ENCODE data around the gene RAB24.
"Not testable (repeated sequence)": the region's sequence is repeated elsewhere in the genome, so short reads cannot be mapped to it uniquely, and the experiment has no call there.

Gene RAB24

DNA sequence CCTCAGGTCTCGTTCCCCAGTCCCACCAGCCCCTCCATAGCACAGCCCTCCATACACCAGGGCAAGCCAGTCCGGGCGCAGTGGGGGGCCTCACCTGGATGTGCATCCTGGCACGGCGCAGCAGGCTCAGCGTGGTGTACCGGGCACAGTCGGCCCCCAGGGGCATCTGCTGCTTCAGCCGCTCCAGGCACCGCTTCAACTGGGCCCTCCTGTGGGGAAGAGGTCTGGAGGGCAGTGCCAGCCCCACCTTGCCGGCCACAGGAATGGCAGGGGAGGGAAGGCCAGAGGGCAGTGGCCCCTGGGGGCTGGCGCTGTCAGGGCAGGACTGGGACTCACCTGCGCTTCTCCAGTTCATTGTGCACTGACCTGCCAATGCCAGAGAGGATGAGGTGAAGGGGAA is 6.8 kb upstream of the RAB24 start:
- no peak for DNase-seq

DNA sequence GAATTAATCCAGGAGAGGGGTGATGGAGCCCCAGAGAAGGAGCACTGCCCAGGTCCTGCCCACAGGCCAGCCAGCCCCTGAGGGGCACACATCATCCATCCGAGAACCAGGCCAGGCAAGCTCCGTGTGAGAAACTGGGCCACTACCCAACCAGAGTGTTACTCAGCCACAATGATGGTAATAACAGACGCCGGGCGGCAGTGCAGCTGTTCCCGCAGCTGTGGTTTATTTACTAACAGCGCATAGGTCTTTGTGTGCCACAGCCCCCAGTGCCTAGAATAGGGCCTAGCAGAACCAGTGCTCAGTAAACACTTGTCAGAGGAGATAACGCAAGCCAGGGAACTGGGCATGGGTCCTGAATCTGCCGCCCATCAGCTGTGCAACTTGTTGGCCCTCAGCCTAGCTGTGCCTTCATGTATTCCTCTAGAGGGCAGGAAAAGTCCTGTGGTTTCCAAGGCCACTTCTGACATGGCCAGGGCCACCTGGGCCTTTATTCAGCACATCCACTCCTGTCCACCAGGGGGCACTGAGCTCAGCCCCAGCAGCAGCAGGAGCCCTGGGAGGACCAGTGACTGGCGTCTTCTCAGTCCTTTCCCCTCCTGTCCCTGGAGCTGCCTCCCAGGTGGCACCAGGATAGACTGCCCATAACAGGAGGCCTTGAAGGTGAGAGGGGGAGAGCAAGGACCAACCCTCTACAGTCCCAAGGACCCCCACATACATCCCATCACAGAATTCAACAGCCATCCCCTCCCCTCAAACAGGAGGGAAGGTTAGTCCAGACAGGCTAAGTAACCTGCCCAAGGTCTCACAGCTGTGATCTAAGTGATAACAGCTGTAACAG is 6.1 kb upstream of the RAB24 start:
- DNase-seq = peak; percentile 65

DNA sequence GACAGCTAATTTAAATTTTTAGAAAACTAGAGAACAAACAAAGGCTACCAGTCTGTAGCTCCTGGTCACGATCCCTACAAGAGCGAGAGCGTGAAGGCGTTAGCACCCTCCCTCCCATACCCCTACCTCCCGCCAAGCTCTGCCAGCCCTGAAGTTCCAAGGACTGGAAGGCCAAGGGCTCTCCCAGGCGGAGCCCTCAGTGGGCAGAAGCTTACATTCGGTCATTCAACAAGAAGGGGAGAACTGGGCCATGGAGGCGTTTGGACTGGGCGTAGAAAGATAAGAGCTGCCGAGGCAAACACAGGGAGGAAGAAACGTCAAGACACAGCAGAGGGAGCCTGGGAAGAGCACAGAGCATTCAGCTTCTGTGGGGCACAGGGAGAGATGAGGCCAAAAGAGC is 5.2 kb upstream of the RAB24 start:
- no peak for DNase-seq

DNA sequence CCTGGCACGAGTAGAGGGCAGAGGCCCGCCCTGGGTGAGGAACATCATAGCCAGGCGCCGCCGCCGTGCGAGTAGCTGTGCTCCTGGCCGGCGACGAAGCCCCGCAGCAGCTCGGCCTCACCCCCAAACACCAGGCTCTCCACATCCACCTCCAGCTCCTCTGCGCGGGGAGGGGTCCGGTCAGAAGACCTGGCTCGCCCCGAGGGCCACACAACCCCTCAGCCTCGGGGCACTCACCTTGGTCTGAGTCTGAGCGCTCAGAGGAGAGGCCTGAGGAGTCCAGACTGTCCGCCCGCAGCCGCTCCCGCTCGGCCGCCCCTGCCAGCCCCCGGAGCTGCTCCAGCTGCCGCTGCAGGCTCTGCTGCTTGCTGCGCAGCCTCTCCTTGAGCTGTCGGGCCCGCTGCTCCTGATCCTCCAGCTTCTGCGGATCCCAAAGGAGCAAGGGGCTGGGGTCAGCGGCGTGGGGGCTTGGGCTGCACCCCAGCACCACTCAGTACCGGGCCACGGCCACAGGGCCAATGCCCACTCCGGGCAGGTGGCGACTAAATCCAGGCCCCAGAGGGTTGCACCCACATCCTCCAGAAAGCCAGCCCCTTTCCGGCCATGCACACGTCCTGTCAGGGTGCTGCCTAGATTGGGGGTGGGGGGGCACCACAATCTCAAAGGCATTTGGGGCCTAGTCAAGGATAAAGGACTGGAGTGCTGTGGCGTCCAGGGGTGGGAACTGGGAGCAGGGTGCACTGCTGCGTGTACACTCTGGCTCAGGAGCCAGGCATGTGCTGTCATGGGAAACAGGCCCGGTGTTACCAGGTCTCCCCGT is 4.2 kb upstream of the RAB24 start:
- DNase-seq = no peak

DNA sequence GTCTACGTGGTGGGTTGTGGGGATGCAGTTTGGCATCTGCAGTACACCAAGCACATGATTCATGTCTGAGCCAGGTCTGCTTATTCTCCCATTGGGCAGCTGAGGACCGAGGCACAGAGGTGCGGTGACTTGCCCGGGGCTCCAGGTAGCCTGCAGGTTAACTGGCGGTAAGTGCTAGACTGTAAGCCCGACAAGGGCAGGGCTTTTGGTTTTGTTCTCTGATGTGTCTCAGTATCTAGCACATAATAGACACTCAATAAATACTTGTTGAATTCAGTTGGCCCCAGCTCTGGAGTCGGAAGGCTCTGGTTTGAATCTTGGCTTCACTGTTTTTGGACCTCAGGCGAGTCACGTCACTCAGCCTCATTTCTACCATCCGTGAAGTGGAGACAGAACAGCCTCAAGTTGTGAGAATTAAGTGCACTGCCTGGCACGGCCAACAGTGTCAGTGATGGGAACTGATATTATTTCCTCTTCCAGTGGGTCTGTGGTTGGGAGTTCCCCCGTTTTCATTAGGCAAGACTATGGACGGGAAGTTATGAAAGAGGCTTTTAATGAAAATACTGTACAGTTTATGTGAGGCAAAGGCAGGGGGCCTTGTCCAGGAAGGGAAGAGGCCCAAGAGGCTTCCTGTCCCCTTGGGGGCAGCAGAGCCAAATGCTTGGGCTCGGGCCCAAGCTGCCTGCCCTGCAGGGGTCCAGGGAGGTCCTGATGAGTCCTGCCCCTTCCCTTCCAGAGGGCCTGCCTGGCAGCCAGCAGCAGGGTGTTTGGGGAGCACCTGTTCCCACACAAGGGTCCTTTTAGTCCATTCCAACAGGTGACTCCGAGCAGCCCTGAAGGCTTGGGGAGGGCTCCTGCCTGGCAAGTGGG is 3.4 kb upstream of the RAB24 start:
- no peak for DNase-seq

DNA sequence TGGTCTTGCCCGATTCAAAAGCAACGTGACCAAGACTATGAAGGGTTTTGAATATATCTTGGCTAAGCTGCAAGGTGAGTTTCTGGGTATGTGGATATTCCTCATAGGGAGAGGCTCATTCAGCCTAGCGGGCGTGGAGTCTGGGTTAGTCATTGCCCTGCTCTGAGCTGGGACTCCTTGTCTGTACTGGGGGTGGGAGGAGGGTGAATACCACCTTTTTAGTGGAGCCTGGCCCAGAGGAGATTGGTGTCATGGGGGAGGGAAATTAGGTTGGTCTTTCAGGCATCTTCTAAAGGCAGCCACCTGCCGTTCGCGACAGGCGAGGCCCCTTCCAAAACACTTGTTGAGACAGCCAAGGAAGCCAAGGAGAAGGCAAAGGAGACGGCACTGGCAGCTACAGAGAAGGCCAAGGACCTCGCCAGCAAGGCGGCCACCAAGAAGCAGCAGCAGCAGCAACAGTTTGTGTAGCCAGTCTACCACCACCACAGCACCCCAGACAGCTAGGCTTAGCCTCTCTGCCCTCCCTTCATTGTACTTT is 2.7 kb upstream of the RAB24 start:
- not testable (repeated sequence) for DNase-seq

DNA sequence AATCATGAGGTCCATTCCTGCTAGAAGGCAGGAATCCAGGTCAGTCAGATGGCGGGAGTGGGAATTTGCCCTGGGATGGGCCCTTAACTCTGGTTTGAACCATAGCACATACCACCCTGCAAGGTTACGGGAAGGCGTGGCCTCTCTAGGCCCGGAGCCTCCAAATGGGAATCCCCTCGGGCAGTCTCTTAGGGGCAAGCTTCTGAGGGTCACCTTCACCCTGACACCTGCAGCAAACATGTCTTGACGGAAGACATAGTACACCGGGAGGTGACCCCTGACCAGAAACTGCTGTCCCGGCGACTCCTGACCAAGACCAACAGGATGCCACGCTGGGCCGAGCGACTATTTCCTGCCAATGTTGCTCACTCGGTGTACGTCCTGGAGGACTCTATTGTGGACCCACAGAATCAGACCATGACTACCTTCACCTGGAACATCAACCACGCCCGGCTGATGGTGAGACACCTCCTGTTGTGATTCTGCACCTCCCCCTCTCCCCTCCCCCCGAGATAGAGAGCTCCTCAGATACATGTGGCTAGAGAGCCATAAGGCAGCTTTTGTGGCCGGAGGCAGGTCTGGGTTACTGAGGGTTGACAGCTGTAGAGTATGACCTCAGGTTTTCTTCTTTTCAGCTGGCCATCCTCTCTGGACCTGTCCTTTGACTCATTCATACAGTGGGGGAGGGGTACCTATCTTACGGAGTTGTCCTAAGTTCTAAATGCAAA is 1.0 kb upstream of the RAB24 start:
- no peak for DNase-seq

DNA sequence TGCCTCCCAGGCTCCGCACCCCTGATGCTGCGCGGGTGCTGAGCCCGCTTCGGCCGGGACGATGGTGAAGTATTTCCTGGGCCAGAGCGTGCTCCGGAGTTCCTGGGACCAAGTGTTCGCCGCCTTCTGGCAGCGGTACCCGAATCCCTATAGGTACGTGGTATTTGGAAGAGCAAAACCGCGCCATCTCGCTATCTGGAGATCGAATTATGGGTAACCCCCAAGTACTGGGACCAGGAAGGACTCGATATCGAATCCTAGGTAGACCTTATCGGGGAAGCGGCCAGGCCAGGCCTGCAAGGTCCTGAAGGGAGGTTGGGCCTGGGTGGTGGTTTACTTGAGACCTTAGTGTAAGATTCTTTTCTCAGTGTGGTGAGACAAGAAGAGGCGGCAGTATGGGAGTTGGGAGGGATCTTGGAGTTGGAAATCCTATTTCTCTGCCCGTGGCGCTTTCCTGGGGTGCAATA is 439 bp upstream of the RAB24 start:
- DNase-seq = no peak

DNA sequence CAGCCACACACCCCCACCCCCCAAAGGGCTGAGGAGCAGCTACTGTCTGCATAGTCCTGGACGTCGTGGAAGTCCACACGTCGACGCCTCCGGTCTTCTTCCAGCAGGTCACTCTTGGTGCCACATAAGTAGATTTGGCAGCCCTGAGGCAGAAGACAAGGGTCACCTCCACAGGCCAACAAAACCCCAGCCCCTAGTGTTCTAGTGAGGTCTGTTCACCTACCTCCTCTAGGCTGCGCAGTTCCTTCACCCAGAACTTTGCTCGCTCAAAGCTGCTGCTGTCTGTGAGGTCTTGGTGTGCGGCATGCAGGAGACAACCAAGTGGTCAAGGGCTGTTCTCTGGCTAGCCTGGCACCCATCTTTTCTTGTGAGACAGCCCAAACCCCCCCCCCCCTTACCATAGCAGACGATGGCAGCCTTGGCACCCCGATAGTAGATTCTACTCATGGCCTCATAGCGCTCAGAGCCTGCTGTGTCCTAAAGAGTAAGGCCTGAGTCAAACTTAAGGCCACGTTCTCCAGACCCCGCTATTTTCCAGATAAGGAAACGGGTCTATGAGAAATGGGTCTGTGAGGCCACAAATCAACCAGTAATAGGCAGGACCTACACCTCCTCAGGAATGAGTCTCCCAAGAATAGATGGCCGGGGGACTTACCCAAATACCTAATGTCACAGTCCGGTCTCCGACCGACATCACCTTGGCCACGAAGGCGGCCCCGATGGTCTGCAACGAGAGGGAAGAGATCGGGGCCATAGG is 987 bp downstream of the RAB24 start:
- peak; percentile 19 for DNase-seq

DNA sequence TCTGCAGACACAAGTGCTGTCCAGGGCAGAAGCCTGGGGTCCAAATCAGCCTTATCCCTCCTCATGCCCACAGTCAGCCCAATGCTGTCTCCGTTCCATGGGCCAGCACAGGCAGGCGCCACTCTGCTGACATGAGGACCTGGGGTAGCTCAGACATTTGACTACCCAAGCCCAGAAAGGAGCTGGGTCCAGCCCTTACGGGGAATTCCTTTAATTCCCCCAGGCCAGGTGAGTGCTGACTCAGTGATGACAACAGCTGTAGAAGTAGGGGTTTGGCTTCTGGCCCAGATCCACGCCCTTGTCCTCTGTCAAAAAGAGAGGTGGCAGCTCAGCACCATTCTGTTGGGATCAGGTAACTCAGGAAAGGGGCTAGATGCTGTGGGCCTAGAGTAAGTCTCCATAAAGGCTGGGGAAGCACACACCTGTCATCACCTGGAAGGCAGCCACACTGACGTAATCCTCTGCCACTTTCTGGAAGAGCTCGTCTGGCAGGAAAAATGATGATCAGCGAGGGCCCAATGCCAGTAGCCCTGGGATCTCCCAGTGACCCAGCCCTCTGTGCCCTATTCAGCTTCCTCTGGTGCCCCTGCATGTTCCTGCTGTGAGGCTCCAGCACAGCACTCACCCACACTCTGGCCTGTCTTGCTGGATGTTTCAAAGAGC is 1.9 kb downstream of the RAB24 start:
- DNase-seq = no peak

DNA sequence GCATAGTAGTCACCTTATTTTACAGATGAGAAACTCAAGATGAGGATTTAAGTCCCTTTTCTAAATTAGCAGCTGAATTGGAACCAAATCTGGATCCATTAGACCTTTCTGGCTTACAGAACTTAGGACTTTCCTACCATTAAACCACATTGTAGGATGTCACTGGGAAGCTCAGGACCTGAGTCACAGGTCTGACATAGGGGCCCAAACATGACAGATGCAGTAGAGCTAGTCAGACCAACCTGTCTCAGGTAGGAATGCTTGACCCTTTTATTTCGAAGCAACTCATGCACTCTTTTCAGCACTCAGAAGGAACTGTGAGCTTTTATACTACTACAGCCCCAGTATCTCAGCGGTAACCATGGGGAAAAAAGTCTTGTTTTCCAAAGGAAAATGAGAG is 2.6 kb downstream of the RAB24 start:
- no peak for DNase-seq

DNA sequence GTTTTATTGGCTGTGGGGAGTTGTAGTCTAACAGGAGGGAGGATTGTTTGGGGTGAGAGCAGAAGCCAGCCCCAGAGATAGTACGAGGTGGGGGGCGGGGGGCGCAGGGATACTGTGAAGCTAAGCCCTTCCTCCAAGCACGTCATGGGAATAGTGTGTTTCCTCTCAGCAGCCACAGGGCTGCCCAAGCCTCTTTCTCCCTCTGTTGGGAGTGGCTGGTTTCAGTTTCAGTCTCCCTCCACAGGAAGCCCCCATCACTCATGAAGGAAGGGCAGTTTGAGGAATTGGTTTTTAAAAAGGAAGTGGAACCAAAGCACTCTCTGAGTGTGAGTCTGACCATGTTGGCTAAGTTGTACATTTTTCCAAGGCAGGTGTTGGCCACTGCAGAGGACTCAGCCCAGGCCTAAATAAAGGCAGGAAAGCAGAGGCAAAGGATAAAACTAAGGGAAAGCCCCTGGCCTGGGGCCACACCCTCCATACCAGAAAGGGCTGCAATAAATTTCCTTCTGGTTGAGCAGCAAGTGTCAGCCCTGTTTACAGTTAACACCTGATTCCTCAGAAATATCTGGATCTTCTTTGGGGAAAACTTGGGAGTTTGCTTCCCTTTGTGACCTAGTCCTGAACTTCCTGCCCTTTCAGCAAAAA is 3.2 kb downstream of the RAB24 start:
- DNase-seq = peak; percentile 71

DNA sequence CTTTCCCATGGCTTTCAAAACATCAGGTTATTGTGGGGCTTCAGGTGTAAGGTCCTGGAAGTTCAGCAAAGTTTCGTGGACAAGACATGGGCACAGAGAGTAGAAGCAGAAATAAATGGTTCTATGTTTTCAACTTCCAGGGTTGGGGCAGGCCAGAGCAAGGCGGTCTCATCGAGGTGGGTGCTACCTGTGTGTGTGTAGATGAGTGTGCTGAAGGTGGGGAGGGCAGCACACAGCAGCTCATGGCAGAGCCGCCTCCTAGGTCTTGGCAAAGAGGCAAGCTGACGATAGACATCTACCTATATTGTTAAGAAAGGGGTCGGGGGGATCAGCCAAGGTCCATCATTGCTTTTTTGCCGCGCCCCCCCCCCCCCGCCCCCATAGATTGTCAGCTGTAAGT is 3.8 kb downstream of the RAB24 start:
- DNase-seq = no peak

DNA sequence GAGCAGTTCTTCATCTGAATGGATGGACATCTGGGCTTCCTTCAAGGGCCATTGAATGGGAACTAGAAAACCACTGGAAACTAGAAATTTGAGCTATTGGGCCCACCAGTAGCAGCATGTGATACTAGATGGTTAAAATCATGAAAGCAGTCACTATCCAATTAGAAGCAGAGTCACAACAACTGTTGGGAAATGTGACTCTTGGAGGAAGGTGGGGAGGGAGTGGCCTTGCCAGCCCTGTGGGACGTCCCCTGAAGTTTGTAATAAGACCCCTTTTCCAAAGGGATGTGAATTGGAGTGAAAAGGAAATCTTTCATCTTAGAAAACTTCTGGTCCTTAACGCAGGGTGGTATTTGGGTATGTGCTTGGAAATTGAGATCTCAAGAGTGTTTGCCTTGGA is 5.6 kb downstream of the RAB24 start:
- no peak for DNase-seq

DNA sequence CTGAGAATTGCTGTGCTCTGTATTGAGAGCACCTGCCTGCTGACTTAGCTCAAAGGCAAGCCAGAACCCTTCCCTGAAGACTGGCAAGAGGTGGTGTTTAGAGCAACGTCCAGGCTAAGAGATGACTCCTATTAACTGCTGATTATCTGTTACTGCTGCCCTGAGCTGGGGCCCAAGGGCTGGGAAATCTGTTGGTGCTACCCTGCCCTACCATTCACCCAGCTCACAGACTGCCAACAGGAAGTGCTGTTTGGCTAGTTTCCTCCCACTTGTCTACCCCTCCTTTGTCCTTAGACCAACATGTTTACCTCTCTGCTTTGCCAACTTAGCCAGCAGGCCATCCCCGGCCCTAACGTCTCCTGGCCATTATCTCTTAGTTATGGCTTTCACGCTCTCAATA is 6.9 kb downstream of the RAB24 start:
- DNase-seq = no peak

DNA sequence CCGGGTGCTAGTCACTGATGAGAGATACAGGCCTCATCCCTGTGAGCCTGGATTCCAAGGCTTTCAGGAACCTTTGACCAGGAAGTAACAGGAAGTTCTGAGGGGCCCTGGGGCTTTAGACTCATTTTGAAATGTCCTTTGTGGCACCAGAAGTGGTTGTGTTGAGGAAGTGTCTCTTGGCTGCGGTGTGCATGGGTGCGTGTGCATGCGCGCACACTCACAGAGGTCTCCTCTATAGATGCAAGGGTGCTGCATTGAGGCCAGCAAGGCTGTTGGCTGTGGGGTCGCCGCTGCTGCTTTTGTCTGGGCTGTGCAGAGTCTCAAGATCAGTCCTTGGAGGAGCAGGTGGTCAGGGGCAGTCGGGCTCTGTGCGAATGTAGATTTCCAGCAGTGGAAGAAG is 7.6 kb downstream of the RAB24 start:
- no peak for DNase-seq

DNA sequence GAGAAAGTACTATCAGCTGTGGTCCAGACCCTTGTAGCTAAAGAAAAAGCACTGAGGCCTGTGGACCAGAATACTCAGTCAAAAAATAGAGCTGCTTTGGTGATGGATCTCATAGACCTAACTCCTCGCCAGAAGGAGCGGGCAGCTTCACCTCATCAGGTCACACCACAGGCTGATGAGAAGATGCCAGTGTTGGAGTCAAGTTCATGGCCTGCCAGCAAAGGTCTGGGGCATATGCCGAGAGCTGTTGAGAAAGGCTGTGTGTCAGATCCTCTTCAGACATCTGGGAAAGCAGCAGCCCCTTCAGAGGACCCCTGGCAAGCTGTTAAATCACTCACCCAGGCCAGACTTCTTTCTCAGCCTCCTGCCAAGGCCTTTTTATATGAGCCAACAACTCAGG is 8.9 kb downstream of the RAB24 start:
- no peak for DNase-seq

DNA sequence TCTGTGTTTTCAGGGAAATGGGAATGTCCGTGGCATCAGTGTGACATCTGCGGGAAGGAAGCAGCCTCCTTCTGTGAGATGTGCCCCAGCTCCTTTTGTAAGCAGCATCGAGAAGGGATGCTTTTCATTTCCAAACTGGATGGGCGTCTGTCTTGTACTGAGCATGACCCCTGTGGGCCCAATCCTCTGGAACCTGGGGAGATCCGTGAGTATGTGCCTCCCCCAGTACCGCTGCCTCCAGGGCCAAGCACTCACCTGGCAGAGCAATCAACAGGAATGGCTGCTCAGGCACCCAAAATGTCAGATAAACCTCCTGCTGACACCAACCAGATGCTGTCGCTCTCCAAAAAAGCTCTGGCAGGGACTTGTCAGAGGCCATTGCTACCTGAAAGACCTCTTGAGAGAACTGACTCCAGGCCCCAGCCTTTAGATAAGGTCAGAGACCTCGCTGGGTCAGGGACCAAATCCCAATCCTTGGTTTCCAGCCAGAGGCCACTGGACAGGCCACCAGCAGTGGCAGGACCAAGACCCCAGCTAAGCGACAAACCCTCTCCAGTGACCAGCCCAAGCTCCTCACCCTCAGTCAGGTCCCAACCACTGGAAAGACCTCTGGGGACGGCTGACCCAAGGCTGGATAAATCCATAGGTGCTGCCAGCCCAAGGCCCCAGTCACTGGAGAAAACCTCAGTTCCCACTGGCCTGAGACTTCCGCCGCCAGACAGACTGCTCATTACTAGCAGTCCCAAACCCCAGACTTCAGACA is 9.5 kb downstream of the RAB24 start:
- DNase-seq = no peak

DNA sequence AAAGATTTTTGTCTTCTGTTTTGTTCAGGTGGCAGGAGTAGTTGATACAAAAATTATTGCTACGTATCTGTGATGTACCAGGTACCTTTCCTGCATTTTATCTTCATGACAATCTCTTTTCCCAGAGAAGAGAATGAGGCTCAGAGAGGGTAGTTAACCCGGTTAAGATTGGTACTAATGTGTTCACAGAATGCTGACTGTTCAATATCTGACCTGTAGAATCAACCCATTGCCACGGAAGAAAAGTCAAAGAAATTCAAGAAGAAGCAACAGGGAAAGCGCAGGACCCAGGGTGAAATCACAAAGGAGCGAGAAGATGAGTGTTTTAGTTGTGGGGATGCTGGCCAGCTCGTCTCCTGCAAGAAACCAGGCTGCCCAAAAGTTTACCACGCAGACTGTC is 11.8 kb downstream of the RAB24 start:
- no peak for DNase-seq

Data from fibroblast of skin of right biceps (primary cell).